ENCODE results near the gene ICA1. TPM values are rescaled to one million over a fixed set of nuclear protein-coding genes. Genes with fewer than 3 reads are reported as not detected.

The ICA1 gene
- total RNA-seq, 1 donor from 2014 or later = 54.9 TPM

DNA sequence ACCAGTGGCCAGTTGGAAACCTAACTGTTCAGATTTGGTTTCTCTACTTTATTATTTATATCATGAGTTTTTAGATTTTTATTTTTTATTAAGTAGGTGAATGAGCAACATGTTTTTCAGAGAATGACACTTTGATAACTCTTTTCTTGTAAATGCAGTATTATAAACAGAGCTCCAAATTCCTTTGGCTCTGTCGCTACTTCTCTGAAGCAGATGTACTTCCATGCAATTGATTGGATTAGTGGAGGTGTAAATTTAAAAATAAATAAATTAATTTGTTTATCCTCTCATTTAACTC is 34.3 kb upstream of the ICA1 start:
- H3K4me3 ChIP-seq = no peak overlapping the region
- no peak for DNase-seq
- no peaks in the 10 kb centered on the region for H3K27me3 ChIP-seq (ENCODE audit: low read depth)
- H3K27ac ChIP-seq (replicated peaks) = no peak overlapping the region
- intact Hi-C loops (cut with micrococcal nuclease) = no loop called here
- TF ChIP-seq, protein P1, sequence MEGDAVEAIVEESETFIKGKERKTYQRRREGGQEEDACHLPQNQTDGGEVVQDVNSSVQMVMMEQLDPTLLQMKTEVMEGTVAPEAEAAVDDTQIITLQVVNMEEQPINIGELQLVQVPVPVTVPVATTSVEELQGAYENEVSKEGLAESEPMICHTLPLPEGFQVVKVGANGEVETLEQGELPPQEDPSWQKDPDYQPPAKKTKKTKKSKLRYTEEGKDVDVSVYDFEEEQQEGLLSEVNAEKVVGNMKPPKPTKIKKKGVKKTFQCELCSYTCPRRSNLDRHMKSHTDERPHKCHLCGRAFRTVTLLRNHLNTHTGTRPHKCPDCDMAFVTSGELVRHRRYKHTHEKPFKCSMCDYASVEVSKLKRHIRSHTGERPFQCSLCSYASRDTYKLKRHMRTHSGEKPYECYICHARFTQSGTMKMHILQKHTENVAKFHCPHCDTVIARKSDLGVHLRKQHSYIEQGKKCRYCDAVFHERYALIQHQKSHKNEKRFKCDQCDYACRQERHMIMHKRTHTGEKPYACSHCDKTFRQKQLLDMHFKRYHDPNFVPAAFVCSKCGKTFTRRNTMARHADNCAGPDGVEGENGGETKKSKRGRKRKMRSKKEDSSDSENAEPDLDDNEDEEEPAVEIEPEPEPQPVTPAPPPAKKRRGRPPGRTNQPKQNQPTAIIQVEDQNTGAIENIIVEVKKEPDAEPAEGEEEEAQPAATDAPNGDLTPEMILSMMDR (IDR thresholded peaks at IDR 0.05; ENCODE audit: borderline replicate concordance) = no peak
- peaks cover 5% of the 10 kb centered on the region for H3K4me1 ChIP-seq
- H3K9me3 ChIP-seq (replicated peaks) = no peaks in the 10 kb centered on the region
- H3K36me3 ChIP-seq = no peaks in the 10 kb centered on the region

DNA sequence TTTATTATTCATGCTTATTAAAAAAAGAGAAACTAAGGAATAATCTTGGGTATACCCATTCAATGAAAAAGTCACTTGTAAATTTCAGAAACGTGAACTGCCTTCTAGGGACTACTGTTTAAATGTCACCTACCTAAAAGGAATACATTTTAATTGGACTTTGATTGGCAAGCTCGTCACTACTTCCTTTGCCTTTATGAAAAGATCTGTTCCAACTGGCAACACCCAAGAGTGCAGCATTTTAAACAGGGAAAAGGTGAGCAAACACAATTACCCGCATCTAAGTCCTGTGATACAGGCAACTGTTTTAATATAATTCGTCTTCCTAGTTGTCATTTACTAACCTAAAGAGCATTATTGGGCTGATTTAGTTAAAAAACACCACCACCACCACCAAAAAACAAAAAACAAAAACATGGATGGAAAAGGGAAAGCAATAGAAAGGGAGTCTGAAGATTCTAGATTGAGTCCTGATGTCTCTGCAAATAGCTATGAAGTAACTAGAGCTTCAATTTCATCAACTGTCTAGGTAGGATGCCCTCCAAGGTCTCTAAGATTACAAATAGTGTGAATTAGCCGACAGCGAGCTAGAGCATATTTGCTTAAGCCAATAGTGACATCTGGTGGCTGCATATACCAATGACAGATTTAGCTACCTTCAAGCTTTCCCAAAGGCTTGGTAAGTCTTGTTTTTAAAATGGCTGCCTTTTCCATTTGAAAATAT is 33.8 kb upstream of the ICA1 start:
- H3K4me3 ChIP-seq = no peak overlapping the region
- intact Hi-C loops (cut with micrococcal nuclease) = no loop called here
- H3K27me3 ChIP-seq (ENCODE audit: low read depth) = no peaks in the 10 kb centered on the region
- DNase-seq = no peak
- H3K27ac ChIP-seq (replicated peaks) = no peak overlapping the region
- H3K9me3 ChIP-seq (replicated peaks) = no peaks in the 10 kb centered on the region
- no peaks in the 10 kb centered on the region for H3K36me3 ChIP-seq
- TF ChIP-seq, protein P1 (IDR thresholded peaks at IDR 0.05; ENCODE audit: borderline replicate concordance) = peak; percentile 85
- peaks cover 10% of the 10 kb centered on the region for H3K4me1 ChIP-seq

DNA sequence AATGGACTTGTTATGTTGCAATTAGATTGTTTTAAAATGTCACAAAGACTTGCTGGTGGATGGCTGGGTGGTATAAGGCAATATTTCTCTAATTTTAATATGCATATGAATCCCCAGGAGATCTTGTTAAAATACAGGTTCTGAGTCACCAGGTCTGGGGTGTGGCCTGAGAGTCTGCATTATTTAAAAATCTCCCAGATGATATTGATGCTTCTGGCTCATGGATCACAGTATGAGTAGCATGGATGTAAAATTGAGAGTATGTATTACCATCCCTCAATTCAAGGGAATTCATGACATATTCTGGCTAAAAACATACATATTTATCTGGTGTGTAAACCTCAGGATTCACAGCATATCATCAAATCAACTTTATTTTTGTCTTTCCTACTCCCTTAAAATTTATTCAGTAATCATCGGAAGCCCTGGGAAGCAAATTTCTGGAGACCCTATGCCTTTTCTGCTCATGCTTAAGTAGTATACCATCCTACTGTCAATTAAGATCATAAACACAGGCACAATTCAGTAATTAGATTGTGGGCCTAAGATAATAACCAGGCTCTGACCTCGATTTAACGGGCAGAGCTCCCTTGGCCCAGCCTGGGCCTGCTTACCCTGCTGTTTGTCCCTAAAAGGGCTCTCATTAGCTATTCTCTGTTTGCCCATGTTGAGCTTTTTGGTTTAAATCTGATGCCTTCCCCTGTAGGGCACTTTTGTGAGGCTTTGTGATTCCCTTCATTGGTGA is 29.6 kb upstream of the ICA1 start:
- Histone ChIP-seq H3K27ac (replicated peaks) (peak overlapping the region; percentile 39), H3K4me1 (peaks cover 36% of the 10 kb centered on the region), H3K4me3 (no peak overlapping the region), H3K9me3 (replicated peaks) (no peaks in the 10 kb centered on the region), H3K27me3 (ENCODE audit: low read depth) (no peaks in the 10 kb centered on the region), H3K36me3 (no peaks in the 10 kb centered on the region)
- no peak for DNase-seq
- TF ChIP-seq, protein P1 (IDR thresholded peaks at IDR 0.05; ENCODE audit: borderline replicate concordance) = no peak
- intact Hi-C loops (cut with micrococcal nuclease) = no loop called here

DNA sequence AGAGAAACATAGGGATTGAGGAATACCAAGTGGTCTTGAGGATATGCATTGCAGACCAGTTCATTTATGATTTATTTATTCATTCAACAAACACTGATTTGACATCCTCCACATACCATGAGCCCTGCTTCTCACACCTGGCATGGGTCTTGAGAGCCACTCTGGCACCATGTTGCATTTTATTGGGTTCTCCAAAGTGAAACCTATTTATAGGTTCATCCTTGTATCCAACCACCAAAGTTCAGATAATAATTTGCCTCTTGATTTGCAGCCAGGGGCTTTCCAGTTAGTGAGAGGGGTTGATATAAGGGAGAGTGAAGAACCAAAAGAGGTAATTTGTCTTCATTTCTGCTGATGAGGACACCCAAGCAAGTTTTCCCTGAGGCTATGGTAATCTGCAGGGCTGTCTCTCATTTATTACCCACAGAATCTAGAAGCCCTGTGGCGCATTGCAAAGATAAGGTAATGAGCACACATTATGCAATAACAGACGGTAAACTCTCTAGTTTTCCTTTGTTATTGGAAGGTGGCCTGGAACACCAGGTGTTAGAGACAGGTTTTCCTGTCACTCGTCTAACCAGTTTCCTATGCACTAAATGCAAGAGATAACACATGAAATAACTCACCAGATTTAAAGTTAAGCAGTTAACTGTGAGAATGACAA is 28.8 kb upstream of the ICA1 start:
- Histone ChIP-seq H3K27me3 (ENCODE audit: low read depth) (no peaks in the 10 kb centered on the region), H3K4me1 (peaks cover 38% of the 10 kb centered on the region), H3K36me3 (no peaks in the 10 kb centered on the region), H3K9me3 (replicated peaks) (no peaks in the 10 kb centered on the region), H3K4me3 (no peak overlapping the region), H3K27ac (replicated peaks) (peak overlapping the region; percentile 39)
- DNase-seq = no peak
- intact Hi-C loops (cut with micrococcal nuclease) = no loop called here
- TF ChIP-seq, protein P1 (IDR thresholded peaks at IDR 0.05; ENCODE audit: borderline replicate concordance) = no peak

DNA sequence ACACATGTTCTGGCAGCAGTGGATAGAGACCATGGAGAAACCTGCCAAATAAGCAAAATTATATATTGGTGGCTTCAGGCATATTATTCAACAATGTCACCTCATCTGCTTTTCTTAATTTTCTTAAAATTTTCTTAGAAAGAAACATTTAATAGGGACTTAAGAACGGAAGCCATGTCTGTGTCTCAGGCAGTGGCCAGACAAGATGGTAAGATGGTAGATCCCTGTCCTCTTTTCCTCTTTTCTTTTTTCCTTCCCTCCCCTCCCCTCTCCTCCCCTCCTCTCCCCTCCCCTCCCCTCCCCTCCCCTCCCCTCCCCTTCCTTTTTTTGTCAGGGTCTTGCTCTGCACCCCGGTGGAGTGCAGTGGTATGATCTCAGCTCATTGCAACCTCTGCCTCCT is 24.2 kb upstream of the ICA1 start:
- H3K27me3 ChIP-seq (ENCODE audit: low read depth) = no peaks in the 10 kb centered on the region
- DNase-seq = no peak
- peak overlapping the region; percentile 87 for H3K27ac ChIP-seq (replicated peaks)
- no peaks in the 10 kb centered on the region for H3K9me3 ChIP-seq (replicated peaks)
- no peak overlapping the region for H3K4me3 ChIP-seq
- H3K4me1 ChIP-seq = peaks cover 61% of the 10 kb centered on the region
- TF ChIP-seq, protein P1 (IDR thresholded peaks at IDR 0.05; ENCODE audit: borderline replicate concordance) = no peak
- H3K36me3 ChIP-seq = no peaks in the 10 kb centered on the region
- intact Hi-C loops (cut with micrococcal nuclease) = no loop called here
